HG02623 (cell line): Measurements from ENCODE around the gene RUNX1.

Experiments used
- ATAC-seq: cut with Tn5 transposase; IDR thresholded peaks from one replicate; pipeline ENCODE4 v1.9.1; 2021; ENCODE audit warnings: moderate library complexity; ENCODE audit not compliant: unreplicated experiment

Gene RUNX1

DNA sequence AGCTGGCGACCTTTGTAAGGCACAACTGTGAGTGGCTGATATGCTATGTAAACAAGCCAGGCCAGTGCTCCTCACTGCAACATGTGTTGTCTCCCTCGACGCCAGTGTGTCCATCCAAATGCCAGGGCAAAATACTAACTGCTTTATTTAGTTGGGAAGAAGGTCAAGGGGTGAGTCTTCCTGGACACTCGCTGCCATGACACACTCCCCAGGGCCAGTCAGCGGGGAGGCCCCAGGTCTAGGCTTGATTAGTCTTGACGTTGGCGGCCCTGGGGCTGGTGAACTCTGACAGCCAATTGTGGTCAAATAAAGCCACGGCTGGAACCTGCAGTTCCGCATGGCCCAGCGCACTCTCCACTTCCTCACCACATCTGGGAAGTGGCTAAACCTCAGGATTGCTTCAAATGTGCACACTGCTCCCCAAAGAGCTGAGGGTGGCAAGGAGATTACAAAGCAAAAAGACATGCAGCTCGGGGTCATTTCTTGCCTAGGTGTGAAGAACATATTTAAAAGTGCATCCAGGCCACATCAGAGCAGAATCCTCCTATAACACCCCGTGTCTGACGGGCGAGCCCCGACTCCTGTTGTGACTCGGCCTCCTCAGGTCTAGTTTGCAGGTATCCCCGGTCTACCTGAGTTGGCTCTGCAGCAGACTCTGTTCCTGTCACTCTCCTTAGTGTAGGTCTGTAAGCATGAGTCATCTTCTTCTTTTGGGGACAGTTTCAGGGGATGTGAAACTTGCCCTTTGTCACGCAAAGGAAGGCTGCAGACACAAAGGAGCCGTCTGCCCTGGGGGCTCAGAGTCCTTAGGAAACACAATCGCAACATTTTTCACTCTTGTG lies 183.5 kb downstream of the RUNX1 start:
- peak; percentile 87 for ATAC-seq

- no peak for ATAC-seq
Measured at GRCh38 chr21:34864370-34865149, 184.5 kb downstream of the RUNX1 start.

GRCh38 chr21:34862951-34863350 lies 186.2 kb downstream of the RUNX1 start:
- ATAC-seq: no peak

- no peak for ATAC-seq
Measured at GRCh38 chr21:34861258-34861657, 187.8 kb downstream of the RUNX1 start.

GRCh38 chr21:34859976-34860653 lies 189.0 kb downstream of the RUNX1 start:
- no peak for ATAC-seq

- ATAC-seq: no peak
Measured at GRCh38 chr21:34858559-34858958, 190.5 kb downstream of the RUNX1 start.

DNA sequence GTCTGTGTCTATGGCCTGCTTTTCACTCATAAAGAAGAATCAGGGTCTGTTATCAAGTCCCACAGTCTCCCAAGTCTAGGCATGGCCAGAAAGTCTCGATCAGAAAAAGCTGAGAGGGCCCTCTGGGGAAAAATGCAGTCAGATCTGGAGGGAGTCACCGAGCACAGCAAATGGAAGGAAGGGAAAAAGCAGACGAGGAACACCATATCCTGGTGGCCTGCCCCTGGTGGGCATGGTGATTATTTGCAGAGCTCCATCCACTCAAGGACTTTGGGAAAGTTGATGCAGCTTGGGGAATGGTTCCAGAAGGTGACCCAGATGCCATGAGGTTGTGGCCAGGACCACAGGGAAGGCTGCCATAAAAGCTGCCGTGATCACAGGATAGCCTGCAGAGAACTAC lies 191.2 kb downstream of the RUNX1 start:
- ATAC-seq: no peak

- no peak for ATAC-seq
Measured at GRCh38 chr21:34857122-34857713, 191.9 kb downstream of the RUNX1 start.

DNA sequence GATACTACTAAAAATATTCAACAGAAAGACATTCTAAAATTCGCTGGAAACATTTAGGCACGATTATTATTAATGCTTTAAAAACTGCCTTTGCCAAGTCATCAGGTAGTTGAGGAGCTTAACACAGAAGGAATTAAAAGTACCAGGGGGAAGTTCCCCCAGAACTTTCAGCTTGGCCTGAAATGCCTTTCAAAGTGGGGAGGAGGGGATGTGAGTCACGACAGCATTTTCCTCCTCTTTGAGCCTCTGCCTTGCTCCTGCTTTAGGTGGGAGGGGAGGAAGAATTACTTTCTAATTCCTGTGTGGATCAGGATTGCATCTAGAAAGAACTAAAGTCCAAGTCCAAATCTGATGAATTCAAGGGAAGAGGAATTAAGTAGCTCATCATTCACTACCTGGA lies 196.7 kb downstream of the RUNX1 start:
- no peak for ATAC-seq

DNA sequence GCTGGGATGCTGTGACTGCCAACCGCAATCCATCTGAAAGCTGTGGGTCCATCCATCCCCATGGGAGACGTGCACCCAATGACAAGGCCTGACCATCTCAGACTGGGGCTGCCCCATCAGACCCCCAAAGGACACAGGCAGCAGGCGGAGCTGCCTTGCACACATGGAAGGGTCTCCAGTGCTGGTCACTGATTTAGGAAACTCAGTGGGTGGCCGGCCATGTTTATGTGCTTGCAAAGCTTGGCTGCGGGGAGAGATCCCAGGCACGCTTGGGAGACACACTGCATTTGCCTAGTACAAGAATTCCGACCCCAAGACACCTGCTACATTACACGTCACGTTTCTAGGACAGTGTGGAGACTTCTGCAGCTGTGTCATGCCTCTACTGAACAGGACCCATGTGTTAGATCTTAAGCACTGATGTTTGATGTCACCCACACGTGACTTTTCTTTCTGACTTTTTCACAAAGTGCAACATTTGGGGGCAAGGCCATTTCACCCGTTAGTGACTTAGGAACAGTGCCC lies 198.9 kb downstream of the RUNX1 start:
- ATAC-seq: no peak

GRCh38 chr21:34846601-34847112 lies 202.4 kb downstream of the RUNX1 start:
- no peak for ATAC-seq

DNA sequence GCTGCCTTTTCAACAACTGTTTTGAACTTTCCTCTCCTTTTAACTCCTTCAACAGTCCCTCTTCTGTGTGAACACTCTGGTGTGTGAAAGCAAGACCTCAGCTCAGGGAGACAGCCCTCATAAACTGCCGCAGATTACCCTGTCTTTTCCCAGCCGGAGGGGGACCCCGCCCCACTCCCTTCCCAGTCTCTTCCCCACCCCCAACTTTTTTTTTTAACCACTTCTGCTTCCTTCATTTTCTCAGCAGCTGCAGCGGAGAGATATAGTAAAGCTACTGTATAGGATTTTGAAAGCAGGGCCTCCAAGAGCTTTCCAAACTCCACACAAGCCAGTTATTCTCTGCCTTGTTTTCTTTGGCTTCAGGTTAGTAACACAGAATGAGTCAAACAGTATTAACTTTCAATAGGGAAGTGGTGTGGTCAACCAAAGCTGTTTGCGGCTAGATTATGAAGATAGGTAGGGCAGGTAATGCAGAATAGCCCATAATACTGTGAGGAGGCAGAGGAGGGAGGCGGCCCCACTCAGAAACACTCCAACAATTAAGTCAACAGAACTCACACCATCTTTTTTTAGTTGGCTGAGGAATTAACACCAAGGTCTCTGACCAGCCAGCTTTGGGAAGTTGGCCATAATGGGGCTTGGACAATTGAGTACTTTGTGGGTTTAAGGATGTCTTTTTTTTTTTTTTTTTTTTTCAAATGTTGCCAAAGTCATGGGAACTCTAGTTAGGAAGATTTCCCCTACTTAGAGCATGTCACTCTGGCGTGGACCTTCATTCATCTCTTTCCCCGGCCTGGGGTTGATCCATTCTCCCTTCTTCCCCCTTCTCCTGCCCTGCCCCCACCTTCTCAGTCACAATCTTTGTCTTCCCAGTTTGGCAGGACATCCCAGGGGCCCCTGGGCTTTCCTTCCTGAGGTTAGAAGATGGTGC lies 203.3 kb downstream of the RUNX1 start:
- peak; percentile 90 for ATAC-seq

GRCh38 chr21:34844924-34845238 lies 204.2 kb downstream of the RUNX1 start:
- no peak for ATAC-seq

GRCh38 chr21:34844013-34844923 lies 204.8 kb downstream of the RUNX1 start:
- ATAC-seq: no peak

DNA sequence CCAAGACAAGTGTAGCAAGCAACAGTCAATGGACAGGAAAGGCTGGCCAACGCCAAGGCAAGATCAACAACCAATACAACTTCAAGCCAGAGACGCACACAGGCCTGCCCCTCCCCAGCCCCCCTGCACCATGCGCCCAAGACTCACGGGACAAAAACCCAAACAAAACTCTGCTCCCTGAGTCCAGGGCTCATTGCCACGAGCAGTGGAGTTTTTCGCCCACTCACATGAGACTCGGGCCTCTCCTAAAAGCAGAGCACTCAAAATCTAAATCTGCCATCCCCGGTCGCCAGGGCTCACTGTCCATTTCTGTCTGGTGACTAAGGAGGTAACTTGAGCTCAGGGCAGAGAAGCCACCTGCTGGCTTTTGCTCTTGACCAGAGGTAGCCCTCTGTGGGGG lies 205.5 kb downstream of the RUNX1 start:
- ATAC-seq: no peak

DNA sequence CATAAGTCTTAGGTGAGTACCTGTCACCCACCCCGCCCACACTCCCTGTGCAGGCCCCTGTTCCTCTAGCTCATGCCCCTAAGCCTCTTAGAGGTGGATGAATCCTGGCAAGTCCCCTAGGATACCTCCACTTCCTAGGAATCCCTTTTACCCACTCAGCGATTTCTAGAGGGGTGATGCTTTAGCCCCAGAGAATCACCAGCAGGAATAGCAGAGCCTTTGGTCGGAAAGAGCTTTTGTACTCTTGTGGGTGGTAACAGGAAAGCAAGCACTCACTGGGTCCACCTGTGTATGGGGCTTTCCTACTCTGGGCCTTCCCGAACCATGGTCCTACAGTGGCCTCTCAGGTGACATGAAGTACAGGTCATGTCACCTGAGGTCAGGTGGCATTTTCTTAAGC lies 207.9 kb downstream of the RUNX1 start:
- no peak for ATAC-seq

GRCh38 chr21:34840693-34841092 lies 208.4 kb downstream of the RUNX1 start:
- no peak for ATAC-seq

DNA sequence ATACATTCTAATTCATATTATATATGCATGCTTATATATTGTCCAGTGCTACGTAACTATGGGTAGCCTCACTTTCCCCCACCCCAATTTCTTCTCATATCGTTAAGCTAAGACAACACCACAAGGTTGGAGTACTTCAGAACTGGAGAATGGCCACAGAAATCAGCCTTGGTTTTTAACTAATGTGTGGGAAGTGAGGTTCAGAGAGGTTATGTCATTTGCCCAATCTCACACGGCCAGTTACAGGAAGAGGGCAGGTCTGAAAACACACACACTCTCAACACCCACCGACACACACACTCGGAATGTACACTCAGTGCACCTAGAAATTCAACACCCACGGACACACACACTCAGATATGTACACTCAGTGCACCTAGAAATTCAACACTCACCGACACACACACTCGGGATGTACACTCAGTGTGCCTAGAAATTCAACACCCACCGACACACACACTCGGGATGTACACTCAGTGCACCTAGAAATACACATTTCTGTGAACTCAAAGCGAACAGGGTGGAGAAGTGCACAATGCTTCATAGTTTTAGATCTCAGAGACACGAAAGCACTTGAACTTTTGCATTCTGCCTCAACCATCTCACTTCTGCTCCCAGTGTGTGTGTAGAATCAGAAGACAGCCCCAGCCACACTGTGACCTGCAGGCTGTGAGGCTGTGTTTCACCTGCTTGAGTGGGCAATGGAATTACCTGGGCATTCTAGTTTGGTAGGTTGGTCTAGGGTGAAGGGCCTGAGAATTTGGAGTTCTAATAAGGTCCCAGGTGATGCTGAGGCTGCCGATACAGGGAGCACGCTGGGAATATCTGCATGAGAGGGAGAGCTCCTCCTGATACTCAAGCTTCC lies 209.9 kb downstream of the RUNX1 start:
- ATAC-seq: no peak
